Measurements from ENCODE around the gene CCDC6.

The CCDC6 gene

DNA sequence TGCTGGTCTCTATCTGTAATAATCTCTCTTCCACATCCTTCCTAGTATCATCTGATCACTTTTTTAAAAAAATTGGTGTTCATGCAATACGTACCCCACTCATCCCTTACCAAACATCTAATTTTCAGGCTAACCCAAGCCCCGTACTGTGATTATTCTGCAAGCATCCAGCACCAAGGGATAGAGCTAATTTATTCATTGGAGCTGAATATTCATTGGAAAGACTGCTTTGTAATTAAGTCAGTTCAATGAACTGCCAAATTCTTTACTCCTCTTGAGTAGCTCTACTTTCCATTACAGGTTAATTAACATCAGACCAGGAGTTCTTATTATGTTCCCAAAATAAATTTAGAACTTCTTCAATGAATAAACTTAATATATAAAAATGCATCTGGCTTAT, 86.7 kb downstream of the CCDC6 start:
- Histone ChIP-seq H3K4me2 (no peak overlapping the region), H3K79me2 (ENCODE audit: insufficient read depth, low read depth) (no peaks in the 10 kb centered on the region), H2AFZ (ENCODE audit: low read depth) (no peak overlapping the region), H4K20me1 (ENCODE audit: insufficient read depth) (no peaks in the 10 kb centered on the region), H3K36me3 (ENCODE audit: insufficient read depth) (no peaks in the 10 kb centered on the region), H3K27me3 (ENCODE audit: insufficient read depth, low read depth) (no peaks in the 10 kb centered on the region), H3K9ac (no peak overlapping the region), H3K27ac (no peak overlapping the region), H3K4me1 (ENCODE audit: low read depth, poor library complexity, severe bottlenecking) (no peaks in the 10 kb centered on the region), H3K4me3 (IDR thresholded peaks at IDR 0.05; ENCODE audit: insufficient read depth, low read depth, low read length) (no peak overlapping the region)
- TF ChIP-seq, protein P1, sequence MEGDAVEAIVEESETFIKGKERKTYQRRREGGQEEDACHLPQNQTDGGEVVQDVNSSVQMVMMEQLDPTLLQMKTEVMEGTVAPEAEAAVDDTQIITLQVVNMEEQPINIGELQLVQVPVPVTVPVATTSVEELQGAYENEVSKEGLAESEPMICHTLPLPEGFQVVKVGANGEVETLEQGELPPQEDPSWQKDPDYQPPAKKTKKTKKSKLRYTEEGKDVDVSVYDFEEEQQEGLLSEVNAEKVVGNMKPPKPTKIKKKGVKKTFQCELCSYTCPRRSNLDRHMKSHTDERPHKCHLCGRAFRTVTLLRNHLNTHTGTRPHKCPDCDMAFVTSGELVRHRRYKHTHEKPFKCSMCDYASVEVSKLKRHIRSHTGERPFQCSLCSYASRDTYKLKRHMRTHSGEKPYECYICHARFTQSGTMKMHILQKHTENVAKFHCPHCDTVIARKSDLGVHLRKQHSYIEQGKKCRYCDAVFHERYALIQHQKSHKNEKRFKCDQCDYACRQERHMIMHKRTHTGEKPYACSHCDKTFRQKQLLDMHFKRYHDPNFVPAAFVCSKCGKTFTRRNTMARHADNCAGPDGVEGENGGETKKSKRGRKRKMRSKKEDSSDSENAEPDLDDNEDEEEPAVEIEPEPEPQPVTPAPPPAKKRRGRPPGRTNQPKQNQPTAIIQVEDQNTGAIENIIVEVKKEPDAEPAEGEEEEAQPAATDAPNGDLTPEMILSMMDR (conservative IDR thresholded peaks at IDR 0.05; ENCODE audit: low read depth, low read length) = no peak

DNA sequence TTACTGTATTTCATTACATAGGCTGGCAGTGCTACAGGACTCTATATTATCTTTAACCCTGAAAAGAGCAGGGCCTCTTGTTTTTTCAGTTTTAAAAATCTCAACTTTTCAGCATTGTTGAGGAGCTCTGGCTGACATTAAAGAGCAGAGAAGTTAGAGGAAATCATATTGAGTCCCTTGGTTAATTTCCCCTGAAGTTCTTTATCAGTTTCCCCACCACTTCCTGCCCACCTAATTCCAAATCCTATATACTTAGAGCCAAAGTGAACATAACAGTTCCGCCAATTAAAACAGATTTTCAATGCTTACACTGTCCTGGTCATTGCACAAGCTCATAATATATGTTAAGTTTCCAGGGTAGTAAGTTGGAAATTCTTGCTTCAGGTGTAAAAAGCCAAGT, 87.1 kb downstream of the CCDC6 start:
- H4K20me1 ChIP-seq (ENCODE audit: insufficient read depth) = no peaks in the 10 kb centered on the region
- H3K4me3 ChIP-seq (IDR thresholded peaks at IDR 0.05; ENCODE audit: insufficient read depth, low read depth, low read length) = no peak overlapping the region
- no peak overlapping the region for H3K27ac ChIP-seq
- H3K36me3 ChIP-seq (ENCODE audit: insufficient read depth) = no peaks in the 10 kb centered on the region
- H3K79me2 ChIP-seq (ENCODE audit: insufficient read depth, low read depth) = no peaks in the 10 kb centered on the region
- H3K9ac ChIP-seq = no peak overlapping the region
- H2AFZ ChIP-seq (ENCODE audit: low read depth) = no peak overlapping the region
- no peaks in the 10 kb centered on the region for H3K4me1 ChIP-seq (ENCODE audit: low read depth, poor library complexity, severe bottlenecking)
- no peak overlapping the region for H3K4me2 ChIP-seq
- TF ChIP-seq, protein P1 (conservative IDR thresholded peaks at IDR 0.05; ENCODE audit: low read depth, low read length) = no peak
- no peaks in the 10 kb centered on the region for H3K27me3 ChIP-seq (ENCODE audit: insufficient read depth, low read depth)

DNA sequence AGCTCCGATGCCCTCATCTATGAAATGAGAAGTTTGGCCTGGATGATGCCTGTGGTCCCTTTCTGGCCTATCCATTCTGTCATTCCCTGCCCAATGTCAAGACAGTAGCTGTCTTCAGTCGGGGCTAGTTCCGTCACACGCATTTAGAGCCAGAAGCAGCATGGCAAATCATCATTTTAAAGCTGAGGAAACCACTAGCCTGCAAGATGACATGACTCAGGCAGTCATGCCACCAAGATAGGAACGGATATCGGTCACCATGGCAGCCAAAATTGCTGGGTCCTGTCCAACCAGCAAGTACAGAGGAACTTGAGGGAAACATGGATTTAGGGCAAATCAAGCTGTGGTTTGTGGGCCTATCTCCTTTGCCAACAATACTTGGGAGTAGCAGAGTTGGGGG, 88.6 kb downstream of the CCDC6 start:
- Histone ChIP-seq H2AFZ (ENCODE audit: low read depth) (no peak overlapping the region), H3K36me3 (ENCODE audit: insufficient read depth) (no peaks in the 10 kb centered on the region), H3K4me1 (ENCODE audit: low read depth, poor library complexity, severe bottlenecking) (no peaks in the 10 kb centered on the region), H3K27ac (no peak overlapping the region), H3K9ac (no peak overlapping the region), H3K79me2 (ENCODE audit: insufficient read depth, low read depth) (no peaks in the 10 kb centered on the region), H3K4me2 (no peak overlapping the region), H4K20me1 (ENCODE audit: insufficient read depth) (no peaks in the 10 kb centered on the region), H3K4me3 (IDR thresholded peaks at IDR 0.05; ENCODE audit: insufficient read depth, low read depth, low read length) (no peak overlapping the region), H3K27me3 (ENCODE audit: insufficient read depth, low read depth) (no peaks in the 10 kb centered on the region)
- TF ChIP-seq, protein P1 (conservative IDR thresholded peaks at IDR 0.05; ENCODE audit: low read depth, low read length) = no peak

DNA sequence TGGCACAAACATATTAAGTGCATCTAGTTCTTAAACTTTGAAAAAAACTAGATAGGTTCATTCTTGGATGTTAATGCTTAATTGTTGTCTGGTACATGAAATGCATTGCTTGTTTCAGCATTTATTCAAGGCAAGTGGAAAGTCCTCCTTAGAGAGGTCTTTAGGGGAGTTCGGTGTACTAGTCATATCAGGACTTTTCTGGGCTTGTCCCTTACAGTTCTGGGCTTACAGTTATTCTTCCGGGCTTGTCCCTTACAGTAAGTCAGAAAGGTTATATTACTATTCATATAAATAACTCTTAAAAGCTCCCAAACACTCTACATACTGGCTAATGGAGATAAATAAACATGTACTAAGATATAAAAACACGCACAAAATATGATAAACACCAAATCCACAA, 91.5 kb downstream of the CCDC6 start:
- no peak overlapping the region for H3K27ac ChIP-seq
- no peak overlapping the region for H3K9ac ChIP-seq
- no peak overlapping the region for H3K4me2 ChIP-seq
- no peaks in the 10 kb centered on the region for H4K20me1 ChIP-seq (ENCODE audit: insufficient read depth)
- H3K27me3 ChIP-seq (ENCODE audit: insufficient read depth, low read depth) = no peaks in the 10 kb centered on the region
- TF ChIP-seq, protein P1 (conservative IDR thresholded peaks at IDR 0.05; ENCODE audit: low read depth, low read length) = no peak
- no peak overlapping the region for H3K4me3 ChIP-seq (IDR thresholded peaks at IDR 0.05; ENCODE audit: insufficient read depth, low read depth, low read length)
- no peaks in the 10 kb centered on the region for H3K4me1 ChIP-seq (ENCODE audit: low read depth, poor library complexity, severe bottlenecking)
- H3K36me3 ChIP-seq (ENCODE audit: insufficient read depth) = peaks cover 5% of the 10 kb centered on the region; the same call in 1 of the 2 replicates
- no peak overlapping the region for H2AFZ ChIP-seq (ENCODE audit: low read depth)
- H3K79me2 ChIP-seq (ENCODE audit: insufficient read depth, low read depth) = no peaks in the 10 kb centered on the region

Data from KMS-11 (cell line).